GM12892 (cell line): ENCODE data around the gene ZSCAN20.

Experiments used
- DNase-seq: peaks from one replicate; pipeline ENCODE4 v3.0.0; 2011; ENCODE audit not compliant: insufficient read length
- FAIRE-seq: peaks from 2 replicates; lab custom pipeline; 2011; peaks lifted over from hg19 to GRCh38; lab: Jason Lieb, UNC
- POLR2A ChIP-seq: IDR thresholded peaks from 2 replicates; pipeline ENCODE4 v1.6.1; 2011; ENCODE audit warnings: low read depth, low read length, control low read depth
- POLR2AphosphoS5 ChIP-seq: IDR thresholded peaks from 2 replicates; pipeline ENCODE4 v1.6.1; 2011; ENCODE audit warnings: low read depth, low read length, control low read depth
- TAF1 ChIP-seq: IDR thresholded peaks from 2 replicates; pipeline ENCODE4 v1.6.1; 2011; ENCODE audit warnings: low read depth, mild to moderate bottlenecking, control low read depth, low read length, borderline replicate concordance

The ZSCAN20 gene

GRCh38 chr1:33524586-33524985 is 52.1 kb downstream of the ZSCAN20 start:
- FAIRE-seq: no peak
- TF ChIP-seq POLR2A (no peak), TAF1 (no peak), POLR2AphosphoS5 (no peak)
- no peak for DNase-seq

DNA sequence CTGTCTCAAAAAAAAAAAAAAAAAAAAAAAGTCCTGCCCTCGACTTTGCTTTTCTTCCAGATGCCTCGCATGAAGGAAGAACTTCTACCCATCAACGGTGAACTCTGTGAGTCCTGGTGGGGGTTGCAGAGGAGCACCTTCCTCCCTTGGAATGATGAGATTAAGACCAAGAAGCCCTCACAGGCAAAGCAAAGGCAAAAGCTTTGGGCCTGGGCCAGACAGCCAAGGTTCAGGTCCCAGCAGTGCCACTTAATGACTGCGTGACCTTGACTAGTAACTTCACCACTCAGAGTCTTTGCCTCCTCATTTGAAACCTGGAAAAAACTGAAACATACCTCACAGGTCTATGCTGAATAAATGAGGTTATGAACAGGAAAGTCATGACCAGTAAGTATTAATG is 55.5 kb downstream of the ZSCAN20 start:
- DNase-seq (no peak), FAIRE-seq (no peak)
- no peak for TF ChIP-seq POLR2A
- TF ChIP-seq TAF1: no peak
- TF ChIP-seq POLR2AphosphoS5: no peak

DNA sequence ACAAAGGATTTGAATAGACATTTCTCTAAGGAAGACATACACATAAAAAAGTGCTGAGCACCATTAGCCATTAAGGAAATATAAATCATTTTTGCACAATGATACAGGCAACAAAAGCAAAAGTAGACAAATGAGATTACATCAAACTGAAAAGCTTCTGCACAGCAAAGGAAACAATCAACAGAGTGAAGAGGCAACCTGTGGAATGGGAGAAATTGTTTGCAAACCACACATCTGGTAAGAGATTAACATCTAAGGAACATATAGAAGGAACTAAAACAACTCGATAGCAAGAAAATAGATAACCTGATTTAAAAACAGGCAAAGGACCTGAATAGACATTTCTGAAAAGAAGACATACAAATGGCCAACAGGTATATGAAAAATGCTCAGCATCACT is 57.5 kb downstream of the ZSCAN20 start:
- no peak for DNase-seq
- TF ChIP-seq TAF1 (no peak), POLR2A (no peak), POLR2AphosphoS5 (no peak)
- no peak for FAIRE-seq

DNA sequence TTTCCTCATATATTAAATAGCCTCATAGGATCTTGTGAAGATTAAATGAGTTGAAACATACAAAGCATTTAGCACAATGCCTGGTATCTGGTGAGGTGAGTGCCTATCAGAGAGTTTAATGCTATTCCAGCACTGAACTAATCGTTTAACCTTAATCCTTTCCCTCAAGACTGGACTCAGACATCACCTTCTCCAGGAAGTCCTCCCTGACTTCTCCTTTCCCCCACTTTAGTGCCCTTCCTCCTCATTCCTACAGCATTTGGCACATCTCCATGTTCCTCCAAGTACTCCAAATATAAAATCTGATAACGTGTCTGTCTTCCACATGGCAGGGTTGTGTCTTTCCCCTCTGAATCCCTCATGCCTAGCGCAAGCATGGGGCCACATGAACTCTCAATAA is 59.8 kb downstream of the ZSCAN20 start:
- no peak for FAIRE-seq
- no peak for DNase-seq
- TF ChIP-seq POLR2AphosphoS5: no peak
- no peak for TF ChIP-seq POLR2A
- no peak for TF ChIP-seq TAF1

- FAIRE-seq (no peak), DNase-seq (no peak)
- TF ChIP-seq POLR2A: no peak
- TF ChIP-seq POLR2AphosphoS5: no peak
- no peak for TF ChIP-seq TAF1
Measured at GRCh38 chr1:33532936-33533335, 60.5 kb downstream of the ZSCAN20 start.

GRCh38 chr1:33535334-33535733 is 62.9 kb downstream of the ZSCAN20 start:
- no peak for DNase-seq

DNA sequence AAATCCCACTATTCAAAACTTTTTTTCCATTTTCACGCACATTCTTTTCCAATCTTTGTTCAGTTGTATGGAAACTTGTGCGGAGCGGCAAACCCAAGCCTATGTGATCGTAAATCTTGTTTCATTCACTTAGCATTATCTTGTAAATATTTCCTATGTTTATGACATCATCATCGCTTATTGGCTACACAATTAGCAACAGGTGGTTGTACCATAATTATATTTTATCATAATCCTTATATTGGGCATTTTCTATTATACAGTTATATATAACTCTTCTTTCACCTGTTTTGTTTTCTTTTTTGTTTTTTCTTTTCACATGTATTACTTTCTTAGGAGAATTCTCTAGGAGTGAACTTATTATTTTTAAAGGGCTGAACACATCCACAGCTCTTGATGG is 65.4 kb downstream of the ZSCAN20 start:
- TF ChIP-seq TAF1: no peak
- TF ChIP-seq POLR2A: no peak
- no peak for TF ChIP-seq POLR2AphosphoS5
- FAIRE-seq (no peak), DNase-seq (no peak)

More at GRCh38 chr1:33535334-33535733, 62.9 kb downstream of the ZSCAN20 start:
- TF ChIP-seq POLR2A (no peak), TAF1 (no peak), POLR2AphosphoS5 (no peak)
- no peak for FAIRE-seq

- DNase-seq: no peak
- TF ChIP-seq POLR2AphosphoS5: no peak
- no peak for TF ChIP-seq POLR2A
- TF ChIP-seq TAF1: no peak
- no peak for FAIRE-seq
Measured at GRCh38 chr1:33541966-33542365, 69.5 kb downstream of the ZSCAN20 start.
